Measurements from ENCODE around the gene AP3S1. TPM values are rescaled to one million over a fixed set of nuclear protein-coding genes. Genes with fewer than 3 reads are reported as not detected.

Gene AP3S1
- total and polyA plus RNA-seq, 2 of the 13 experiments (the other 11 are each of a cell fraction or from before 2014, with no cell fraction given) = 50.5 to 85.9 TPM

- TF ChIP-seq, protein P1, sequence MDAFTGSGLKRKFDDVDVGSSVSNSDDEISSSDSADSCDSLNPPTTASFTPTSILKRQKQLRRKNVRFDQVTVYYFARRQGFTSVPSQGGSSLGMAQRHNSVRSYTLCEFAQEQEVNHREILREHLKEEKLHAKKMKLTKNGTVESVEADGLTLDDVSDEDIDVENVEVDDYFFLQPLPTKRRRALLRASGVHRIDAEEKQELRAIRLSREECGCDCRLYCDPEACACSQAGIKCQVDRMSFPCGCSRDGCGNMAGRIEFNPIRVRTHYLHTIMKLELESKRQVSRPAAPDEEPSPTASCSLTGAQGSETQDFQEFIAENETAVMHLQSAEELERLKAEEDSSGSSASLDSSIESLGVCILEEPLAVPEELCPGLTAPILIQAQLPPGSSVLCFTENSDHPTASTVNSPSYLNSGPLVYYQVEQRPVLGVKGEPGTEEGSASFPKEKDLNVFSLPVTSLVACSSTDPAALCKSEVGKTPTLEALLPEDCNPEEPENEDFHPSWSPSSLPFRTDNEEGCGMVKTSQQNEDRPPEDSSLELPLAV (CRISPR knock-in tag; conservative IDR thresholded peaks at IDR 0.05; ENCODE audit: low read depth) = no peak; the same call in 1 of the 2 replicates
- 0 out of 2 replicates have a peak, but pooled peaks have one; percentile 27 for TF ChIP-seq ZBTB42 (CRISPR knock-in tag; IDR thresholded peaks at IDR 0.05)
- peak; percentile 63 for TF ChIP-seq BCL6 (CRISPR knock-in tag; IDR thresholded peaks at IDR 0.05)
- no peak for TF ChIP-seq ATM (IDR thresholded peaks at IDR 0.05; ENCODE audit: borderline replicate concordance)
- TF ChIP-seq ZNF547 (CRISPR knock-in tag; IDR thresholded peaks at IDR 0.05) = no peak
- TF ChIP-seq SALL1 (CRISPR knock-in tag; IDR thresholded peaks at IDR 0.05) = peak; percentile 81
- TF ChIP-seq, protein P2, sequence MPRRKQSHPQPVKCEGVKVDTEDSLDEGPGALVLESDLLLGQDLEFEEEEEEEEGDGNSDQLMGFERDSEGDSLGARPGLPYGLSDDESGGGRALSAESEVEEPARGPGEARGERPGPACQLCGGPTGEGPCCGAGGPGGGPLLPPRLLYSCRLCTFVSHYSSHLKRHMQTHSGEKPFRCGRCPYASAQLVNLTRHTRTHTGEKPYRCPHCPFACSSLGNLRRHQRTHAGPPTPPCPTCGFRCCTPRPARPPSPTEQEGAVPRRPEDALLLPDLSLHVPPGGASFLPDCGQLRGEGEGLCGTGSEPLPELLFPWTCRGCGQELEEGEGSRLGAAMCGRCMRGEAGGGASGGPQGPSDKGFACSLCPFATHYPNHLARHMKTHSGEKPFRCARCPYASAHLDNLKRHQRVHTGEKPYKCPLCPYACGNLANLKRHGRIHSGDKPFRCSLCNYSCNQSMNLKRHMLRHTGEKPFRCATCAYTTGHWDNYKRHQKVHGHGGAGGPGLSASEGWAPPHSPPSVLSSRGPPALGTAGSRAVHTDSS (CRISPR knock-in tag; conservative IDR thresholded peaks at IDR 0.05) = no peak; the same call in 1 of the 2 replicates
- peak; percentile 56; the same call in 1 of the 2 replicates for TF ChIP-seq FOXO1 (CRISPR knock-in tag; IDR thresholded peaks at IDR 0.05)
- peak; percentile 94 for TF ChIP-seq ZFP37 (CRISPR knock-in tag; IDR thresholded peaks at IDR 0.05; ENCODE audit: borderline replicate concordance)
- TF ChIP-seq ZNF101 (CRISPR knock-in tag; IDR thresholded peaks at IDR 0.05; ENCODE audit: borderline replicate concordance, low read depth) = no peak
- TF ChIP-seq, protein P3, sequence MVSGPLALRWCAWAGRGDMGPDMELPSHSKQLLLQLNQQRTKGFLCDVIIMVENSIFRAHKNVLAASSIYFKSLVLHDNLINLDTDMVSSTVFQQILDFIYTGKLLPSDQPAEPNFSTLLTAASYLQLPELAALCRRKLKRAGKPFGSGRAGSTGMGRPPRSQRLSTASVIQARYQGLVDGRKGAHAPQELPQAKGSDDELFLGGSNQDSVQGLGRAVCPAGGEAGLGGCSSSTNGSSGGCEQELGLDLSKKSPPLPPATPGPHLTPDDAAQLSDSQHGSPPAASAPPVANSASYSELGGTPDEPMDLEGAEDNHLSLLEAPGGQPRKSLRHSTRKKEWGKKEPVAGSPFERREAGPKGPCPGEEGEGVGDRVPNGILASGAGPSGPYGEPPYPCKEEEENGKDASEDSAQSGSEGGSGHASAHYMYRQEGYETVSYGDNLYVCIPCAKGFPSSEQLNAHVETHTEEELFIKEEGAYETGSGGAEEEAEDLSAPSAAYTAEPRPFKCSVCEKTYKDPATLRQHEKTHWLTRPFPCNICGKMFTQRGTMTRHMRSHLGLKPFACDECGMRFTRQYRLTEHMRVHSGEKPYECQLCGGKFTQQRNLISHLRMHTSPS (CRISPR knock-in tag; IDR thresholded peaks at IDR 0.05; ENCODE audit: low read depth) = no peak; the same call in 1 of the 2 replicates
Observed at GRCh38 chr5:115841382-115842088, at the start of gene AP3S1, which contains the start of gene ATG12 (continued).

All from HepG2 (cell line).